MCF 10A (cell line): Measurements from ENCODE around the gene PPP2R2C. TPM values are rescaled to one million over a fixed set of nuclear protein-coding genes. Genes with fewer than 3 reads are reported as not detected.

Experiments
- BruUV-seq: library from RNA; stranded (reverse); fragments of 400-500 nt; replicated peaks from 2 replicates; lab custom pipeline; 2021; lab: Mats Ljungman, UMichigan
- CTCF ChIA-PET: fragments of 300-600 bp; sonication (Branson Sonifier 250); formaldehyde crosslinking; extraction: SDS; loops from one replicate; lab custom pipeline; 2021; ENCODE audit warnings: antibody characterized with exemption, inconsistent platforms; lab: Yijun Ruan, JAX
- POLR2A ChIA-PET: fragments of 300-600, 350-650 bp; sonication (Branson Sonifier 250); formaldehyde crosslinking; extraction: SDS; loops from one replicate; lab custom pipeline; 2020; ENCODE audit warnings: antibody characterized with exemption, inconsistent platforms; lab: Yijun Ruan, JAX
- DNase-seq: peaks from one replicate; pipeline ENCODE4 v3.0.0-alpha.2; 2018; ENCODE audit not compliant: unreplicated experiment
- H3K27ac Mint-ChIP-seq: one replicate; pipeline ENCODE4 v1.8.0; 2022; ENCODE audit warnings: mild to moderate bottlenecking, low read depth, mixed read lengths; ENCODE audit not compliant: unreplicated experiment
- H3K27me3 Mint-ChIP-seq: one replicate; pipeline ENCODE4 v1.8.0; 2022; ENCODE audit warnings: mixed read lengths; ENCODE audit not compliant: insufficient read depth, unreplicated experiment
- H3K36me3 Mint-ChIP-seq: one replicate; pipeline ENCODE4 v1.8.0; 2022; ENCODE audit warnings: mild to moderate bottlenecking, moderate library complexity, mixed read lengths; ENCODE audit not compliant: insufficient read depth, unreplicated experiment
- H3K4me1 Mint-ChIP-seq: one replicate; pipeline ENCODE4 v1.8.0; 2022; ENCODE audit warnings: mixed read lengths; ENCODE audit not compliant: insufficient read depth, unreplicated experiment
- H3K4me3 Mint-ChIP-seq: one replicate; pipeline ENCODE4 v1.8.0; 2022; ENCODE audit warnings: mild to moderate bottlenecking, moderate library complexity, mixed read lengths; ENCODE audit not compliant: unreplicated experiment
- H3K9me3 Mint-ChIP-seq: one replicate; pipeline ENCODE4 v1.8.0; 2022; ENCODE audit warnings: mixed read lengths; ENCODE audit not compliant: unreplicated experiment
- CTCF ChIP-seq: fragments of 200-600 bp; IDR thresholded peaks from one replicate; pipeline ENCODE4 v1.8.0; 2022; ENCODE audit warnings: antibody characterized with exemption, mild to moderate bottlenecking; ENCODE audit not compliant: unreplicated experiment
- intact Hi-C: fragments of 100-400 bp; cut with micrococcal nuclease; formaldehyde crosslinking; loops from 2 replicates; pipeline ENCODE4 v1.14.1; 2022
- total RNA-seq: library from RNA; stranded (reverse); gene quantifications from 2 replicates; pipeline ENCODE4 v1.2.3, GENCODE V29; 2022

Gene PPP2R2C
- total RNA-seq, 1 experiment from 2014 or later = 3.6 TPM

GRCh38 chr4:6340446-6341015 is 131.9 kb downstream of the PPP2R2C start:
- no peak for DNase-seq
- Mint-ChIP-seq H3K36me3 (no peaks in the 10 kb centered on the region), H3K27me3 (peaks cover 11% of the 10 kb centered on the region), H3K27ac (no peak overlapping the region), H3K4me3 (no peak overlapping the region), H3K4me1 (peaks cover 8% of the 10 kb centered on the region), H3K9me3 (no peaks in the 10 kb centered on the region)
- ChIA-PET POLR2A (no interaction called here), CTCF (interaction anchor here (0.6 to 6.0 kb wide), 6 partner anchors 9 to 814 kb away, joined by 3 to 51 read pairs (median 6); no protein-coding TSS in a partner anchor)
- intact Hi-C loops = loop anchor here (5.0 kb wide), 1 partner anchor 742 kb away; no protein-coding TSS in a partner anchor
- BruUV-seq = no TSS peak
- TF ChIP-seq CTCF = no peak

- no peaks in the 10 kb centered on the region for H3K36me3 Mint-ChIP-seq
- ChIA-PET CTCF (interaction anchor here (0.9 to 6.0 kb wide), 6 partner anchors 8 to 207 kb away, joined by 3 to 51 read pairs (median 8); no protein-coding TSS in a partner anchor), POLR2A (no interaction called here)
- no TSS peak for BruUV-seq
- no peak overlapping the region for H3K4me3 Mint-ChIP-seq
- intact Hi-C loops = loop anchor here (5.0 kb wide), 1 partner anchor 742 kb away; no protein-coding TSS in a partner anchor
- no peak for DNase-seq
- no peaks in the 10 kb centered on the region for H3K9me3 Mint-ChIP-seq
- peak overlapping the region; percentile 35 for H3K27ac Mint-ChIP-seq
- peaks cover 8% of the 10 kb centered on the region for H3K4me1 Mint-ChIP-seq
- H3K27me3 Mint-ChIP-seq = peaks cover 11% of the 10 kb centered on the region
- TF ChIP-seq CTCF = no peak
These were observed 132.5 kb downstream of the PPP2R2C start for GRCh38 chr4:6339818-6340445.

DNA sequence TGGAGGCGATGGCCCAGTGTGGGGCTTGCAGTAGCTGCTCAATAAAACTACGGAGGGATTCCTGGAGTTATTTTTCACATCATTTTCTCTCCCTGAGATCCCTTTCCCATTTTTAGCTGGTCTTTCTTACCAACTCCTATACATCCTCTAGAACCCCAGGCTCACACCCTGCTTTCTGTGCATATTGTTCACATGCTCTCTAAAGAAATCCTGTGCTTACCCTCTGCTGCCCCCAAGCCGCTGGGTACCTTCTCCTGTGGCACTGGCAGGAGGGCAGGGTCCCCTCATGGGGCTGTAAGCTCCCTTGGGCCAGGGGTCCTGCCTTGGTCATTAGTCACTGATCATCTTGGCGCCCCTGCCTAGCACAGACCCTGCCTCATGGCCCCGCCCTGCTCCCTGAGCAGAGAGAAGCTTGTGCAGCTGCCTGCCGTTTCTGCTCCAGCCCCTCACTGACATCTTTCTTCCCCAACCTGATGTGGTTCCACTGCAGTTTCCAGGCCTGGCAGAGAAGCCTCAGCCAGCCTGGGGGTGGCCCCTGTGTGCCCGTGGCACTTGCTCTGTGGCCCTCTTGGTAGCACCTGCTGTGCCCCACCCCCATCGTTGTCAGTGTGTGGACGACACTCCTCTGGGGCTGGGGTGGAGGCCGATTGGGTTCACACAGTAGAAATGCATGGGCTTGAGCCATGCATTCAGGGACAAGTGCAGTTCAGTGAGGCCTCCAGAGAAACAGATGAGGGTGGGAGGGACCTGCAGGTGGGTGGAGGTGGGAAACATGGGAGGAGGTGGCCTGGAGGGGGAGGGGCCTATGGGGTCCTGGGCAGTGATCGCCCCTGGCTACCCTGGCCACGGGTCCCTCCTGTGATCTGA is 133.2 kb downstream of the PPP2R2C start:
- no peak for TF ChIP-seq CTCF
- ChIA-PET POLR2A (no interaction called here), CTCF (interaction anchor here (0.9 to 6.0 kb wide), 6 partner anchors 7 to 208 kb away, joined by 3 to 51 read pairs (median 8); no protein-coding TSS in a partner anchor)
- H3K4me3 Mint-ChIP-seq = no peak overlapping the region
- no peak for DNase-seq
- peak overlapping the region; percentile 35 for H3K27ac Mint-ChIP-seq
- H3K27me3 Mint-ChIP-seq = peaks cover 11% of the 10 kb centered on the region
- intact Hi-C loops = no loop called here
- peaks cover under 1% of the 10 kb centered on the region for H3K4me1 Mint-ChIP-seq
- no peaks in the 10 kb centered on the region for H3K9me3 Mint-ChIP-seq
- H3K36me3 Mint-ChIP-seq = no peaks in the 10 kb centered on the region
- BruUV-seq = no TSS peak
